ENCODE results near the gene PDIA5. TPM values are rescaled to one million over a fixed set of nuclear protein-coding genes. Genes with fewer than 3 reads are reported as not detected.
"Not testable (repeated sequence)": the region's sequence is repeated elsewhere in the genome, so short reads cannot be mapped to it uniquely, and the experiment has no call there.

PDIA5 gene
- total RNA-seq, 1 donor from 2014 or later: 23.4 TPM

DNA sequence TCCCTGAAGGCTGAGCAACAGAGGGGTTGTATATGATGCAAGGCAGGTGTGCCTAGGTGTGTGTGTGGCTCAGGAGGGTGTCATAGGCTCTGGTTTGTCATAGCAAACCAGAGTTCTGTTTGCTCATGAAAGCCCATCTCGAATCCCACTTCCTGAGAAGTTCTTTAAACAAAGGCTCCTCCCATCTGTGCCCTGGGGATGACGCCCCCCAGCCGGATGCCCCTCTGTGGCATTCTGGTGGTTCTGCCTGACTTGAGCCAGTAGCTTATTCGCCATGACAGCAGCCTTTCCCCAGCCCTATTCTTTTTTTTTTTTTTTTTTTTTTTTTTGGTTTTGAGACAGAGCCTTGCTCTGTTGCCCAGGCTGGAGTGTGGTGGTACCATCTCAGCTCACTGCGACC is 45.4 kb downstream of the PDIA5 start:
- intact Hi-C loops (cut with micrococcal nuclease): no loop called here

GRCh38 chr3:123112656-123113055 is 45.8 kb downstream of the PDIA5 start:
- intact Hi-C loops (cut with micrococcal nuclease): not testable (repeated sequence)

DNA sequence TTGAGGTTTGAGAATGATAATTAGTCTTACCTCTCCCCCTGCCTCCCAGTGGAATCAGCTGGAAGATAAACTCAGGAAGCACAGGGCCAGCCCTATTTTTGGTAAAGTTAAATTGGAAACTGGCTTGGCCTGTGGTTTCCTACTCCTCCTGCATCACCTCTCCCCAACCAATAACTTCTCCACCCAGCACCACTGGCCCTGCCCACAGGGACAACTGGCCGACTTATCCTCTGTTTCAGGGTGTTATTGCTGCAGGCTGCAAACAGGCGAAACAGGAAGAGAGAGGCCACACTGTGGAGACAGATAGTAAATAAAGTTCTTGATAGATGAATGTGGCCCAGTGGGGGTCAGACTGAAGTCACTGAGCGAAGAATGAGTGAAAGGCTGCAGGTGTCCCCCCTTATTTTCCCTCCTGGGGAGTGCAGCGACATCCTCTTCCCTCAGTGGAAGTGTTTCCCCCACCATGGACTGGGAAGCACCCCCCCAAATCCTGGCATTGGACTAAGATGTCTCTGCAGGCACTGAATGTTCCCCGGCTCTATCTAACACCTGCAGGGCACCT is 47.1 kb downstream of the PDIA5 start:
- intact Hi-C loops (cut with micrococcal nuclease): no loop called here

DNA sequence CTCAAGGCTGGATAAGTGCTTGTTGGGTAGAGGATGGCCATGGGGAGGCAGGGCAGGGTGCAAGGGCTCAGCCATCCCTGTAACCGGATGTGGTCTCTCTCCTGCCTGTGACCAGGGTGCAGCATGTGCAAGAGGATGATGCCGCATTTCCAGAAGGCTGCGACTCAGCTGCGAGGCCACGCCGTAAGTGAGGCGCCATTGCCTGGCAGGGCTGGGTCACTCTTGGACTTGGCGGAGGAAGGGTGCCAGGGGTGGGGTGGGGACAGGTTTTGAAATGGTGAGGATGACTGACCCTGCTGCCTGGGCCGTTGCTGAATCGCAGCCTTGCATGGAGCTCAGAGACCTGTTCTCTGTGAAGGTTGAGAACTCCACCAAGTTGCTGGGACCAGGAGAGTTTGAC is 49.3 kb downstream of the PDIA5 start:
- intact Hi-C loops (cut with micrococcal nuclease): no loop called here

DNA sequence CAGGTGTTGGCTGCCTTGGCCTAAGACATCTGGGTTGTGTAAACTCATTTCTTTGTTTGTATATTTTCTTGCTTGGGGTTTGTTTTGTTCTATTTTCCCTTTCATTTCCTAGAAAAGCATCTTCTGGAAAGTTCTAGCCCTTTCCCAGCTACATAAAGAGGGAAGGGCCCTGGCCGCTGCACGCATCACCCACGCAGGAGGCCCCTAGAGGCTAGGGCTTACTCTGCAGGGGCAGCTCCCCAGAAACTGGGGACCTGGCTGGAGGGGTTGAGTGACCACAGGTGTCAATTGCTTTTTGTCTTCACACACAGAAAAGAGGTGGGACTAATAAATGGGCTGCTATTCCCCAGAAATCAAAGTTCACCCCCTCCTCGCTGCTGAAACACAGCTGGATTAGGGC is 52.6 kb downstream of the PDIA5 start:
- intact Hi-C loops (cut with micrococcal nuclease): no loop called here

DNA sequence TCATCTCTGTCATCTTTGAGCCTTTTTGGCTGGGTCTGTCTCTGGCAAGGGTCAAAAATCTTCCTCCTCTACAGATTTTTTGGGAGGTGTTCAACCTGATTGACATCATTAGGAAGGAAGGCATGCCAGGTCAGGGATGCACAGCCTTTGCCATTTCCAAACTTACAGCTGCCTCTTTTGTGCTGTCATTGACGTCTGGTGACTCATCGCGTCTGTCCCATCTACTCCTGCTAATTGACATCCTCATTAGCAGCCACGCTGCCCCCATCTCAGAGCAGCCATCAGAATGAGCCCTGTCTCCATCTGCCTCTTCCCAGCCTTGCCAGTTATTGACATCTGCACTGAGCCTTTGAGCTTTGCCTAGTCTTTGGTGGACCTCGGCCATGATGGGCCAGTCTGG is 53.0 kb downstream of the PDIA5 start:
- intact Hi-C loops (cut with micrococcal nuclease): no loop called here

DNA sequence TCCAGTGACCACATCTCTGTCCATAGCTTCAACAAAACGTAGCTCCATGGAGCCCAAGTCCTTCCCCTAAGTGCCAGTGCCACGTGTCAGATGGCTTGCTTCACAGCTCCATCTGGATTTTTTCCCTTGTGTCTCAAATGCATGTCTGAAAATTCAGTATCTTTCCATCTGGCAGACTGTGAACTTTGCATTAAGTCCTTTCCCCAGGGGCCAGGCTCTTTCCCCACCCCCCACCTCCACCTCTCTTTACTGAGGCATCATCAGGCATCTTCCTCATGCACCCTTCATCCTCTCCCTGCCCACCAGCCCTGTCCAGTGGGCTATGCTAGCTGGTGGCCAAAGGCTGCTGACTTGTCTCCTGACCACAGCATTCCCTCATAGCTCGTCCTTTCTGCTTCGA is 53.7 kb downstream of the PDIA5 start:
- intact Hi-C loops (cut with micrococcal nuclease): no loop called here

- intact Hi-C loops (cut with micrococcal nuclease): no loop called here
Observed at GRCh38 chr3:123122057-123122456, 55.2 kb downstream of the PDIA5 start.

DNA sequence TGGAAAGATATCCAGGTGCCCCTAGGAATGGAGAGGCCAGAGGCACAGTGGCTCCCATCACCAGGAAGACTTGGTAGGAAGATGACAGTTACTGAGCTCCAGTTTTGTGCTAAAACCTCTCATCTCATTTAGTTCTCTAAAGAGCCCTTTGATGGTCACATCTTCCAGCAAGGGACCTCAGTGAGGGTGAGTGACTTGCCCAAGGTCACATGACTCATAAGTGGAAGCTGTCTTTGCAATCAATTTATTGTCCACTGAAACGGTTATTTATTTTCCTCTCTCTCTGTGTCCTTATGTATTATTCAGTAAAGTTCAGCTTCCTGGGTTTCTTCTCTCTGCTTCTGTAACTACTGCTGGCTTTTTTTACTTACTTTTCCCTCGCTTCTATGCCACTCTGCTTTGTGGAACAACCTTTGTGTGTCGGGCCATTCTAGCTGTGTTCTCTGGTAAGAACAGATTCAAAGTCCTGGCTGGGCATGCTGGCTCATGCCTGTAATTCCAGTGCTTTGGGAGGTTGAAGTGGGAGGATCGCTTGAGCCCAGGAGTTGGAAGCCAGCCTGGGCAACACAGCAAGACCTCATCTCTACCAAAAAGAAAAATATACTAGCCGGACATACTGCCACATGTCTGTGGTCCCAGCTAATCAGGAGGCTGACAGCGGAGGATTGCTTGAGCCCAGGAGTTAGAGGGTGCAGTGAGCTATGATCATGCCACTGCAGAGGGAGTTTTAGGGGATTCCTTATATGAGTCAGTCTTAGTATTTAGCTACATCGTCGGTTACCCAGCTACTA is 55.9 kb downstream of the PDIA5 start:
- intact Hi-C loops (cut with micrococcal nuclease): no loop called here

GRCh38 chr3:123123716-123124616 is 57.1 kb downstream of the PDIA5 start:
- intact Hi-C loops (cut with micrococcal nuclease): no loop called here

- intact Hi-C loops (cut with micrococcal nuclease): no loop called here
Observed at GRCh38 chr3:123124971-123125370, 58.1 kb downstream of the PDIA5 start.

- intact Hi-C loops (cut with micrococcal nuclease): no loop called here
Observed at GRCh38 chr3:123126031-123126430, 59.2 kb downstream of the PDIA5 start.

DNA sequence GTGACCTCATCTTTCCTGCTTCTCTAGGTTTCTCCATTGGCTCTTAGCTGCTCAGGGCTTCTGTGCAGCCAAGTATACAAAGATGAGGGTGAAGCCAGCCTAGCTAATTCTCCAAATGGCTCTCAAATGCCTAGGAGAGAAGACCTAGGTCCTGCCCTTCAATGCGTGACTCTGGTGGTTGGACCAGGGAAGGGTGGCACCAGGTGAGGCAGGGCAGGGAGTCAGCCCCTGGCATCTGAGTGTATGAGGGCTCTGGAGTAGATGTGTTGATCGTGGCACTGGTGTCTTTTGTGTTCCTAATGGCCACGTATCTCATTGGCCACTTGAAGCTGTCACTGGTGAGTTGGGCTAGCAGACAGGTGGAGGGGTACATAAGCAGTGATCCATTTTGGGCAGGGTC is 59.8 kb downstream of the PDIA5 start:
- intact Hi-C loops (cut with micrococcal nuclease): no loop called here

GRCh38 chr3:123129092-123129491 is 62.3 kb downstream of the PDIA5 start:
- intact Hi-C loops (cut with micrococcal nuclease): no loop called here

GRCh38 chr3:123129532-123129931 is 62.7 kb downstream of the PDIA5 start:
- intact Hi-C loops (cut with micrococcal nuclease): no loop called here

- intact Hi-C loops (cut with micrococcal nuclease): no loop called here
Observed at GRCh38 chr3:123130079-123130750, 63.4 kb downstream of the PDIA5 start.

DNA sequence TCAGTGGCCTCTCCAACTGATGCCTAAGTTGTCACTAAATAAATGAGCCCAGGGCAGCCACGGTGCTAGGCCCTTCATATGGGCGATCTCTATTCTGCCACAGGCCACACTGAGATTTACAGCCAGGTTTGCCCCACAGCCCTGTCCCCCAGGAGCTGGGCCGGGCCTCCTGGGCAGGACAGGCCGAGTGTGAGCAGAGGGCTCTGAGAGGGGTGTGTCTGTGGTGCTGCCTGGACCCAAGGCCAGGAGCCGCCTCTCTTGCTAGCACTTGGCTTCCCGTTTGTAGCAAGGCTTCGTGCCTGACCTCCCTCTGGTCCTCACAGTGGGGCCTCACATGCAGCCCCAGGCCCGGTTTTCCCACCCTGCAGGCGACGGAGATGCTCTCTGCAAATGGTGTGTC is 67.8 kb downstream of the PDIA5 start:
- intact Hi-C loops (cut with micrococcal nuclease): no loop called here

GRCh38 chr3:123137001-123137400 is 70.2 kb downstream of the PDIA5 start:
- intact Hi-C loops (cut with micrococcal nuclease): no loop called here

DNA sequence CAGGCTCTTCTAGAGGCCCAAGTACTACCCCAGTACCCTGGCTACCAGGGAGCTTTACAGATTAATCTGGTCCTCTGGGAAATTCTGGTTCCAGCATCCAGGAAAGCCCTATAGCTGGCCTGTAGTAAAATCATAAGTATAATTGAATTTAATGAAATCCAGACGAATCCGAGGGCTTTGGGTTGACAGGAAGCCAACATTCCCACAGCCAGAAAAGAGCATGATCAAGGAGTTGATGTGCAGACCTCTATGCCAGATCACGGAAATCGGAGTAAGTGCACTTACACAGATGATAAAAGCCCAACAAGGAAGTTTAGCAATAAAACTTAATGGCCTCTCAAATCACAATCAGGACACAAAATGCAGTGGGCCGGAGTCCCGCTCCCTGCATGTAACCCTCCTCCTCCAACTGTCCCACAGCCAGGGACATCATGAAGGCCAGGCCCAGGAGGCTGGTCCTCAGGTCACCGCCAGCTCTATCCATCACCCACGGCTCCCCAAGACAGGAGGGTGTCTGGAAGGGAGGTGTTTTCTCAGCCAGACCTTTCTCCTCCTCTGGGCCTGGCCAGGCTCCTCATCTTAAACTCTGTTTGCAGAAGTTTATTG is 72.1 kb downstream of the PDIA5 start:
- intact Hi-C loops (cut with micrococcal nuclease): no loop called here

- intact Hi-C loops (cut with micrococcal nuclease): no loop called here
Observed at GRCh38 chr3:123139522-123139921, 72.7 kb downstream of the PDIA5 start.

GRCh38 chr3:123140550-123140949 is 73.7 kb downstream of the PDIA5 start:
- intact Hi-C loops (cut with micrococcal nuclease): no loop called here

All from T-helper 1 cell treated with Interleukin-12 subunit alpha and Interleukin-12 subunit beta and Interleukin-4 antibody, amounts not matched to agents 30 ng/mL and 1 ng/mL, for 36 hours (primary cell).